Adrenal gland (tissue), 5 donors: ENCODE data around the gene STXBP3.

Experiments used
- CTCF ChIP-seq, 6 experiments: fragments of 450-650 bp in 4 of 6; fragments of 200-600 bp in 2 of 6; sonication (generic) in 1 of 6; IDR thresholded peaks; 1 replicate in 5 of 6; 2 replicates in 1 of 6; pipeline versions ENCODE4 v1.5.1 to v1.8.0; 2016 to 2021; ENCODE audit warnings: antibody characterized with exemption in 6 of 6, mild to moderate bottlenecking in 2 of 6, moderate library complexity in 1 of 6
- POLR2A ChIP-seq, 2 donors: fragments of 450-650 bp; IDR thresholded peaks; one replicate each; pipeline ENCODE4 v1.6.1; 2017; ENCODE audit warnings: antibody characterized with exemption in 2 of 2, mild to moderate bottlenecking in 2 of 2, moderate library complexity in 1 of 2
- donor health status: DM: no; HTN: no; CAD: no.

- TF ChIP-seq CTCF (IDR thresholded peaks at IDR 0.05) (no peak), POLR2A (IDR thresholded peaks at IDR 0.05) (no peak)
Measured at GRCh38 chr1:108858230-108858950, 111.9 kb downstream of the STXBP3 start.
